Activated T-helper 9 cell treated with anti-CD3 and anti-CD28 coated beads, Interleukin-2, amount 50 U/mL, for 16 hours (primary cell): ENCODE measurements around the gene KCNQ1OT1.

ENCODE experiments used
- DNase-seq: peaks from one replicate; pipeline ENCODE4 v3.0.0-alpha.2; 2020; ENCODE audit warnings: low read depth

KCNQ1OT1 gene

DNA sequence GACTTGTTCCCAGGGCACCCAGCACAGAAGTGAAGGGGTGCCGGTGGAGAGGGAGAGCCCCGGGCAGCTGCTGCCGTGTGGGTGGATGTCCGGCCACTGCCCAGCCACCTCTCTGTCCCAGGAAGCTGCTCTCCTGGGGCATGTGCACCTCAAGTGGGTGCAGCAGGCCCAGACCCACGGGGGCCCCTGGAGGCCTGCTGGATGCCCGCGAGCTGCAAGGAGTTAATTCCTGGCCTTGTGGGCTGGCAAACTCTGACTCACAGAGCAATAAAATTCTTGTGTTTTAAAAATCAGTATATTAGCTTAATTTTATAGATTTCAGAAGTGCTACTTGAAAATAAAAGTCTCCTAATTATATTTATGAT is 37.4 kb upstream of the KCNQ1OT1 start:
- DNase-seq = no peak

DNA sequence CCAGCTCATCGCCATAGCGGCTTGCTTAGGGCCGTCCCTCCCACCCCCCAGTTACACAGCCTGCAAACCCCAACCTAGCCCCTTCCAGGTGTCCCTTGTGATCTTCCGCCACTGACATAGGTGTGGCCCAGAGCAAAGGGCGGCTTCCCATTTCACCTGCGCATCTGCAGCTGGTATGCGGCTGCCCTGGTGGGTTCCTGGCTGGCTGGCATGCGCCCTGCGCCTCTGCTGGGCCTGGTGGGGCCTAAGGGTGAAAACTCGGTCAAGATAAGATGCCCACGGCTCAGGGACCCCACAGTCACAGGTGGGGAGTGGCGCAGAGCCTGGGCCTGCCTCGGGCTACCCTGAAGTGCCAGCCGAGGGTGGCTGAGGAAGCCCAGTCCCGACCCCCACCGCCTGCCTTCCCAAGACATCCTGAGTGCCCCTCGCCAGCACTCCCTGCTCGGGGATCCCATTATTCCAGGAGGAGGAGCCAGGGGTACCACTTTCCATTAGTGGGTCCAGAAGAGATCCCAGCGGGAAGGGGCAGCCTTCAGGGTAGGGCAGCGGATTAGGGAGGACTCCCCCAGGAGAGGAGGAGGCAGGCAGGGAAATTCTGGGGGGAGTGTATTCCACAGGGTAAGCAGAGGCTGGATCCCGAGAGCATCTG is 36.9 kb upstream of the KCNQ1OT1 start:
- DNase-seq = no peak

DNA sequence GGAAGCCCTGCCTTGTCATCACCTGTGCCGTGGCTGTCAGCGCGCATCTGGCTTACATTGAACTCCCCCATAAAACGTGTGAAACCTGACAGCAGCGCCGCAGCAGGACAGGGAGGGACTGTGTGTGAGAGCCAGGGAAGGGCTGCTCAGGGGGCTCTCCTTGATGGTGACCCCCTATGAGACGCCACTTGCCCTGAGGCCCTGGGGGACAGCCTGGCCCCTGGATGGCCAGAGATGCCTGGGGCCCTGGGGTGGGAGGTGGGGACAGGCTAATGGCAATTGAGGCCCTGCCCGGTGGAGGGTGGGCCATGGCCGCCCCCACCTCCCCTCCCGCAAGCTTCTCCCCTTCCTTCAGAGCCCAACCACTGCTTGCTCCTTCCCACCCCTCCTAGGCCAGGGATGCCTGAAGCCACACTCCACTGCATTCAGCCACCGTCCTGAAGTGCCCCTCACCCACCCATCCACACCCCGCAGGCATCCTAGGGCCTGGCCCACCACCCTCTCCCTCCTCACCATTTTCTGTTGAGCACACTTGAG is 35.3 kb upstream of the KCNQ1OT1 start:
- DNase-seq = no peak

DNA sequence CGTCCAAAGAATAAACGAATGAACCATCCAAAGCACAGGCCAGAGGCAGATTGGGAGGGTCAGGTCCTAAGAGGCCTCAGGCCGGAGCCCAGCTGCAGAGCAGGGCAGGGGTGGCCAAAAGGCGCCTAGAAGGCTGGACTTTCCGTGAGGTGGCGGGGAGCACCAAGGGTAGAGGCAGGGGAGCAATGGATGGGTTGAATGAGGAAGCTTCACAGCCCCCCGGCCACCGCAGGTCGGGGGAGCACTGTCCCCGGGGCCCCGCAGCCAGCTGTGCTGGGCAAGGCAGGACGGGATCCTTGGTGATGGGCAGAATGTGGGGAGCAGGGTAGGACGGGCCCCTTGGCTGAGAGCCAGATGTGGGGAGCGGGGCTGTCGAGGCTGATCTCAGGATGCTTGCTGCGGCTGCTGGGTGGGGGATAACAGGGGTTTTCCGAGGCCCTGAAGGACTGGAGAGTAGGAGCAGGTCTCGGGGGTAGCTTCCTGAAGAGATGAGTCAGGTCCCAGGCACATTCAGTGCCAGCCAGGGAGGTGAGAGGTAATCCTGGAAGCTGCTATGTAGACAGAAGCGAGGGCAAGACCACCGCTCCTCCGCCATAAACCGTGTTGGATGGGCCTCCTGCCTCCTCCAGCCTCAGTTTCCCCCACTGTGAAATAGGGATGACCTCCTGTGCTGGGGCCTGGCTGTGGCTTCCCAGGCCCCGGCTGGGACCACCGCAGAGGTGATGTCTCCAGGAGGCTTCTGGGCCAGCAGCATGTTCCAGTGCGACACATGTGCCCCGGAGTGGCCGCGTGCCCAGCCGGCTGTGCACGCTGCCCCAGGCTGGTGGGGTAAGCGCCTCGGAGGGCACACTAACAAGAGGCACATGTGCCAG is 34.6 kb upstream of the KCNQ1OT1 start:
- no peak for DNase-seq

DNA sequence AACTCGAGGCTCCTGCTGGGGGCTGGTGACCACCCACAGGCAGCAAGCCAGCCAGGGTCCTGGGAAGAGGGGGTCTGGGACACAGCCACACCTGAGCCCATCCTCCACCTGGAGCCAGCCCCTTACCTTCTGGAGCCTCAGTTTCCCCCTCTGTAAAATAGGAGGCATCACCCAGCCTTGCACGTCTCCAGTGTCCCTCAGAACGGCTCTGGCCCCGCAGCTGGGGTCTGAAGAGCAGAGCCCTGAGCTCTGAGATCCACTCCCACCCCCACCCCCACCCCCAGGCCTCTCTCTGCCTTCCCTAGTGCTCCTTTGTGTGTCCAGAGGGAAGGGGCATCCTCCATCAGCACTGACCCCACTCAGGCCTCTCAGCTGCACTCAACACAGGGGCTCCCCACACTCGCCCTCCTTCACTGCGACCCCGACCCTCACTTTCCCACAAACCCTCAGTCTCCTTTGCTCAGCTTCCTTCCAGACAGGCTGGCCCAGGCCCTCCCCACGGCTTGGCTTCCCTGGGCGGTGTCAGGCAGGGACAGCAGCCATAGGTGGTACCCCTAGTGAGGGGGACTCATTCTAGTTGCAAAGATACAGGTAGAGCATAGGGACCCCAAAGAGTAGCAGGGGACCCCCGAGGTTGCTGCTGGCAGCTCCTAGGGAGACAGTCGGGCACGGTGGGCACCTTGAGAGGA is 33.3 kb upstream of the KCNQ1OT1 start:
- DNase-seq = no peak

DNA sequence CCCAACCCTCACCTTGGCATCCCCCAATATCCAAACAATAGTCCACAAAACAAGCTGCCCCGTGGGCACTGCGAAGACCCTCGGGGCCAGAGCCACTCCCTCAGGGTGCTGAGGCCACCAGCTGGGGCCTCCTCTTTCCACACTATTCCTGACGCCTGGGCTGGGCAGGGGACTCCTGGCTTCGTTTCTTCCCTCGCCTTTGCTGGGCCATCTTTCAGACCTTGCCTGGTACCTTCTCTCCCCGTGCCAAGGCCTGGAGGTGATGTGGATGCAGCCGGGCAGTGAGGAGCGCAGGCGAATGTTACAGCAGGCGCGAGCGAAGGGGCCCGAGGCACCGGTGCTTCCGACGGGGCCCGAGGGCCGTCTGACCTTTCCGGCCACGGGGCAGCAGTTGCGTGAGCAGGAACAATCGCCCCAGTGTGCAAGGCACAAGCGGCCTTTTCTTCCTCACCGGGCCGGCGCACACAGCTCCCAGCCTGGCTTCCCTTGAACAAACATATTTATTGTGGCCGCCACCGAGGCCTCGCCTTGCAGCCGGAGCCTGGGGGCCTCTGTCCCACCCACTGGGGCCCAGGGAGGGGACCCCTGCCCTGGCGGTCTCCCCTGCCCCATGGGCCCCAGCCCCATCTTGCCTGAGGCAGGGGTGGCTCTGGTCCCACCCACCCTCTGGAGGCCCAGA is 32.6 kb upstream of the KCNQ1OT1 start:
- DNase-seq = no peak

DNA sequence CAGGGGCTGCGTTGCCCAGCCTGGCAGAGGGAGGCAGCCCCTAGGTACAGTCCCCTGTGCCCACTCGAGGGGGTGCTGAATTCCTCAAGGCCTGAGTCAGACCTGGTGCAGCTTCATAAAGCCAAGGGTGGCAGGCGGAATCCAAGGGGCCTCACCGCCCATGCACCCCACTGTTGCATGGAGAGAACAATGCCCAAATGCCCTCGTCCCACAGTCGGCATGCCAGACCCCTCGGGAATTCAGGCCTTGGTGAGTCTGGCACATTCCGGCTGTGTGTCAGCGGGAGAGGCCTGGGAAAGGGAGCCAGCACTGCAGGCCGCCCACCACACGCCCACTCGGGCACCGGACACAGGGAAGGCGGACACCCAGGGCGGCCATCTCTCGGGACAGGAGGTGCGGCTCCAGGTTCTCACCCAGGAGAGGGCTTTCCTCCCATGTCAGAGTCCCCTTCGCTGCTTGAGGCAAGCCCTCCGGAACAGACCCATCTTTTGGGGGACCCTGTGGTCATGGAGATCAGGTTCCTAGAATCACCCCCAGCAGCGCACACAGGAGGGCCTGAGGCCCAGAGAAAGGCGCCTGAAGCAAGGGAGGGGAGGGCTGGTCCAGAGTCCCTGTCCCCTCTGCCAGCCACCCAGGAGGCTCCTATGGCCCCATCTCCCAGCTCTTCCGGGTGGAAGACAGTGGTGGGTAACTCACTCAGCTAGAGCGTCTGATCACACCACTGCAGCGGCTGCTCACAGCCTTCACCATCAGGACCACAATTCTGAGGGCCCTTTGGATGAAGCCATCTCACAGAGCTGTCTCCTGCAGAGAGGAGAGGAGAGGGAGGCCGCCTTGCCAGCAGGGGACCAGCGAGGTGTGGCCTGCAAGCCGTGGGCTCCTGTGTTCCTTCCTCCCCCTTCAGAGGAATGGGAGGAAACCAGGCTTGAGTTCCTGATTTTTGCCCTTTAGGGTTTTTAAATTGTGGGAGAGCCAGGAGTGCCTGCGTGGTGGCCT is 31.6 kb upstream of the KCNQ1OT1 start:
- DNase-seq = no peak

DNA sequence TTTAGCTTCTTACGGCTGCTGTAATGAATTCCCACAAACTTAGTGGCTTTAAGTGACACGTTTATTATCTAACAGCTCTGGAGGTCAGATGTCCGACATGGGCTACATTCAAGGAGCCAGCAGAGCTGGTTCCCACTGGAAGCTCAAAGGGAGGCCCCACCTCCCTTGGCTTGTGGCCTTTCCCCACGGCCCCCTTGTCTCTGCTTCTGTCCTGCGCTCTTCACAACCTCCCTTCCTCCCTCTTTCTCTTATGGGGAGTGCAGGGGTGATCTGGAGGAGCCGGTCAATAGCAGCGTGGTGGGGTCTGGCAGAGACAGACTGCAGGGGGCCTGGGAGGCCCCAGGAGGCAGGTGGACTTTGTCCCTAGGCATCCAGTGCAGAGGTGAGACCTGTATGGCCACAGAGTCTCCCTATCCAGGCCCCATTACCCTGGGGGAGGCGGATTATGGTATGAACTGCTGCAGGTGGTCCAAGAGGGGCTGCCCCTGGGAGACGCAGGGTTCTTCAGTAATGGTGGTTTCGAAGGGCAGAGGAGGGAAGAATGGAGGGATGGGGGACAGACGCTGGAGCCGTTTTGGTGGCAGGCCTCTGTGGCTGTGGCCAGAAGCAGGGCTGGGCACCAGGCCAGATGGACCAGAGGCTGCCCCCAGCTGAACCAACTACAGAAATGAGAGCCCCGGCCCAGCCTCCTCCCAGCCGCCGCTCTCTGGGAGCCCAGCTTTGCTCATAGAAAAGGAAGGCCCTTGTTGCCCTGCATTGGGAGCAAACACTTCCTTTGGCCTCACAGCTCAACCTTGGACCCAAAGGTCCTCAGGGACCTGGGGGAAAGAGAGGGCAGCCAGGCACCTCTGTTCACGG is 30.7 kb upstream of the KCNQ1OT1 start:
- DNase-seq = no peak

DNA sequence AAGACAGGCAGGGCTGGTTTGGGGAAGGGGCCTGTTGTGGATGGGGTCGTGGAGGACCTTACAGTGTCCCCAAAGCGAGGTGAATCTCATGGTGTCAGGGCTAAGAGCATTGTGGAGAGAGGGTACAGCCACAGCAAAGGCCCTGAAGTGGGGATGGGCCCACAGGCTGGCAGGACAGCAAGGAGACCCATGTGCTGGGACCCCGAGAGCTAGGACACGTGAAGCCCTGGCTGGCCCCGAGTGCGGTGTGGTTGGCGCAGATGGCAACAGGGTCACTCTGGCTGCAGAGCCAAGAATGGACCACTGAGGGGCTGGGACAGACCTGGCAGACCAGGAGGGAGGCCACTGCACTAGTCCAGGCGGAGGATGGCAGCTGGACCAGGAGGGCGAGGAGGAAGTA is 30.0 kb upstream of the KCNQ1OT1 start:
- no peak for DNase-seq

DNA sequence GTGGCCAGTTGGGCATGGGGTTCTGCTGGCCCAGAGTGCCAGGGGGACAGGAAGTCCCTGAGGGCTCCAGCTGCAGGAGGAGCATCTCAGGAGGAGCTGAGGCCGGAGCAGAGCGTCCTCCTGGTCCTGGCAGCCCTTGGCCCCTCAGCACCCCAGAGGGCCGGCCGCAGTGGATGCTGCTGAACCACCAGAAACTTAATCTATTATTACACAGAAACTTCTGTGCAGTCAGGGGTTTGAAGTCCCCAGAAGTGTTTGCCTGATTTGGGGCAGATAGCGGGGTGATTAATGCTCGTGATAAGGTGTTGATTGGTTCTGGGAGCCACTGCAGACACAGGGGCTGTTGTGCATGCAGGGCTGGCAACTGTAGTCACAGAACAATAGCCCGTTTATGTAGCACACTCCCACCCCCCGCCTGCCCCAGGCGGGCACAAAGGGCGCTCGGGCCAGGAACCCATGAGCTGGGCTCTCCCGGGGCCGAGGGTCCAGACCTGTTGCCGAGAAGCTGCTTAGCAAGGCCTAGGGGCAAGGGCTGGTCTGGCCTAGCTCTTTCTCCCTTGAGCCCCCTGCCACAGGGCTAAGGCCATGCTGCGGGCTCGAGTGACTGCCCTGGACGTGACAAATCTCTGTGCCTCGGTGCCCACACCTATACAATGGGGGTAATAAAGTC is 29.0 kb upstream of the KCNQ1OT1 start:
- DNase-seq = no peak

DNA sequence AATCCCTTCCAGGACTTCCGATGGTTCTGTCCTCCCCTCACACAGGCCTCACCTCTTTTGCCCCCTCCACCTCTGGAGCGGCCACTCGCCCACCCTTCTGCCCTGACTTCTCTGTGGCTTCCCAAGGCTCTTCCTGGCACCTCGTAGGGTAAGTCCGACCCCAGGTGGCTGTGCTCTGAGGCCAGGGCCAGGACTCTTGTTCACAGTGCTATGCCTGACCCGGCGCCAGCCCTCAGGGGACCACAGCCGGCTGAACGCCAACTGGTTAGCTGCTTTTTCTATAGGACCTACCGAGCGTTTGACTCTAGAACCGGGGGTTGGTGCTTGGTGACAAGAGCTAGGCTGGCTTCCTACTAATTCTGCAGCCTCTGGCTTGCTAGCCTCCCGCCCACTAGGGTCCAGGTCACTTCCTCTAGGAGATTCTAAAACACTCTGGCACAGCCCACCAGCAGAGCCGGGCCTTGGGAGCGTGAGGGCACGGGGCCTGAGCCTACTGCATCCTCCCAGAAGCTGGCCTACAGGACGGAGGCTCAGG is 28.4 kb upstream of the KCNQ1OT1 start:
- DNase-seq = no peak

DNA sequence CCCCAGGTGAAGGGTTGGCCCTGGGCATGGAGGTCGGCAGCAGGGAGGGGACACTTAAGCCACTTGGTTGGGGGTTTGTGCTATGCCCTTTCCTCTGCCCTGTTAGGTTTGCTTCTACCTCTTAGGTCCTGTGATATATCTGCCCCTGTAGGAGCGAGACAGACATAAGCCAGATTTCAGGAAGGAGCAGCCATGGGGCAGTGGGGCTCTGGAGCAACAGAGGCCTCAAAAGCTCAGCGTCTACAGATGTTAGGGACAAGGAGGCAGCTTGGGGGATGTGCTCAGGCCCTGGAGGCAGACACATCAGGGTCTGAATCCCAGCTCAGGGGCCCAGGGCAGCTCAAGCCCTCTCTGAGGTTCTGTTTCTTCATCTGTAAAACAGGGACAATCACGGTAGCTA is 27.2 kb upstream of the KCNQ1OT1 start:
- no peak for DNase-seq

DNA sequence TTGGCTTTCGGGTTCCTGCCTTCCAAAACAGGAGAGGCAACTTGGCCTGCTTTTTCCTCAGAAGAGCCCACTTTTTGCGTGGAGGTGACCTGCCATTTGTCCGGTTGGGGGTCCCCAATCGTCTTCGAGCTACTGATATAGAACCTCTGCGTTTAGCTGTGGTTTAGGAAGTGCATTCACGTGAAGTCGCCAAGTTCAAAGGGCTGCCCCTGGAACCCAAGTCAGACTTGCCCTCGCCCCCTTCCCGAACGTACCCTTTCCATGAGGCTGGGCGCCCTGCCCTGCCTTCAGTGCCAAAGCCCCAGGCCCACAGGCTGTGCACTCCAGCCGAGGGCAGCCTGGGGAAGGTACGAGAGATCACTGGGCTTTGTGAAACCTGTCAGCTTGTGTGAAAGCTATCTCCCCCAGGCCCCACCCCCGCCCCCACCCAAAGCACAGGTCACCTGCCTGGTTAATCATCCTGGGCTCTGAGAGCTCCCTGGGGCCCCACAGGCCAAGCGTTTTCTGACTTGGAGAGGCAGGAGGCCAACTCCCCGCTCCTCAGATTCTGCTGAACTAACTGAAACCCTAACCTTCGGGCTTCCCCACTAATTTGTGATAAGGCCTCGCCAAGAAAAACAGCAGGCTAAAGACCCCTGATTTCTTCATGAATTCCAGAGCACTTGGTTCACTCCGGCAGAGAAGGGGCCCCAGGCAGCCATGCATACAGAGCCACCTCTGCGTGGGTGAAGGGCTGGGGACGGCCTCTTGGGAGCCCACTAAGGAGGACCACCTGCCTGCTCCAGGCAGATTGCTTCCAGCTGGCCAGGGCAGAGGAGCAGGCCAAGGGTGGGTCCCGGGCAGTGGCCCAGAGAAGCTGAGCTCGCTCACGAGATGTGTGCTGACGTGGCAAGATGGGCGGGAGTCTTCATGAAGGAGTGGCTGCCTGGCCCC is 25.8 kb upstream of the KCNQ1OT1 start:
- no peak for DNase-seq

DNA sequence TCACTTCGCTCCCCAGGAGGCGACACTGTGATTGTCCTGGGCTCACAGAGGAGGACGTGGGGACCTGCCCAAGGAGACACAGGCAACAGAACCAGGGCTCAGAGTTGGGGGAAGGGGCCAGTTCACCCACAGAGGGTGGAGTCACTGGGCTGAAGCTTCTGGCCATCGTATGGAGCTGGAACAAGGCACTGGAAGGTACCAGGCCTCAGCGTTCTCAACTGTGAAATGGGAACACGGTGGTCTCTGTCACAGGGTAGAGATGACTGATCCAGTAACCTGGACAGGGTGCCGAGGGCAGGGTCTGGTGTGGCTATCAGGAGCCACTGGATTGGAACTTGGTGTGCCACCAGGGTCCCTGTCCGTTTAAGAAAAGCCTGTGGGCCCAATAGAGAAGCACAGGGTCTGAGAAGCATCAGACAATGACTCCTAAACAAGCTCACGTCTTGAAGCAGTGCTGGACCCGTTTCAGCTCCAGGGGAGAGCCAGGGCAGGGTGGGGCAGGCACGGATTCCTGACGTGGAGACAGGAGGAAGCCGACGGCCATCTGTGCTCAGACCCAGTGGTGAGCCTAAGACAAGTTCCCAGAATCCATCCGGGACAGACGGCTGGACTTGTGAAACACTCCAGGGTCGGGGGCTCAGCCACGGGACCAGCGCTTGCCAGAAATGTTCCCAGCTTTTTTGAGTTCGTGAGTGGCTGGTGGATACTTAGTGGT is 25.0 kb upstream of the KCNQ1OT1 start:
- DNase-seq = no peak

DNA sequence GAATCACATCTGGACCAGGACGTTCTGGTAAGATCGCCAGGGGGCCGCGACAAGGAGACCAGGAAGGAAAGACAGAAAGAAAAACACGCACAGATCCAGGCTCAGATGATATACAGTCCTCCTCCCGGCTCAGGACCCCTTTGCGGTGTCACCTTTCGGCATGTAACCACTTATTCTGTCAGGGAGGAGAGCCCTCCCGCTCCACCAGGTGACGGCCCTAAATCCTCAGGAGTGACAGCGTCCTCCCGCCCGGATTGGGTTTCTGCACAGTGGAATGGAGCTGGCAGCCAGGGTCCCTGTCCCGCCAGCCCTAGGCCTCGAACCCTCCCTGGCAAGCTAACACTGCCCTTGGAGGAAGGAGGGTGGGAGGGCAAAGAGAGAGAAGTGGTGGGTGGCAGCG is 24.3 kb upstream of the KCNQ1OT1 start:
- DNase-seq = no peak

DNA sequence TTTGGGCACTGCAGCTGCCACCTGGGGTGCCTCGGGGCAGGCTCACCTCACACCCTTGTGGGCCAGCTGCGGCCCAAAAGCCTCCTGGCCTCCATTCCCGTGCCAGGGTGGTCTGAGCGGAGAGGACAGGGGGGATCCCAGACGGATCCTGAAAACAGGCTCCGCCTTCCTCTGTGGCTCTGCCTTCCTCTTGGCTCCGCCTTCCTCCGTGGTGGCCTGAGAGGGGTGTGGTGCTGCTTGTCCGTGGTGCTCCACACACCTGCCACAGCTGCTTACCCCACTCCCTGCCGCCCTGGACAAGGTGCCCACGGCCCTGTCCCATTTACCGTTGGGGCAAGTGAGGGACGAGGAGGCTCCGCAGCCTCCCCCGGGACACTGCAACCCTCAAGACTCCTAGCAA is 23.2 kb upstream of the KCNQ1OT1 start:
- no peak for DNase-seq

DNA sequence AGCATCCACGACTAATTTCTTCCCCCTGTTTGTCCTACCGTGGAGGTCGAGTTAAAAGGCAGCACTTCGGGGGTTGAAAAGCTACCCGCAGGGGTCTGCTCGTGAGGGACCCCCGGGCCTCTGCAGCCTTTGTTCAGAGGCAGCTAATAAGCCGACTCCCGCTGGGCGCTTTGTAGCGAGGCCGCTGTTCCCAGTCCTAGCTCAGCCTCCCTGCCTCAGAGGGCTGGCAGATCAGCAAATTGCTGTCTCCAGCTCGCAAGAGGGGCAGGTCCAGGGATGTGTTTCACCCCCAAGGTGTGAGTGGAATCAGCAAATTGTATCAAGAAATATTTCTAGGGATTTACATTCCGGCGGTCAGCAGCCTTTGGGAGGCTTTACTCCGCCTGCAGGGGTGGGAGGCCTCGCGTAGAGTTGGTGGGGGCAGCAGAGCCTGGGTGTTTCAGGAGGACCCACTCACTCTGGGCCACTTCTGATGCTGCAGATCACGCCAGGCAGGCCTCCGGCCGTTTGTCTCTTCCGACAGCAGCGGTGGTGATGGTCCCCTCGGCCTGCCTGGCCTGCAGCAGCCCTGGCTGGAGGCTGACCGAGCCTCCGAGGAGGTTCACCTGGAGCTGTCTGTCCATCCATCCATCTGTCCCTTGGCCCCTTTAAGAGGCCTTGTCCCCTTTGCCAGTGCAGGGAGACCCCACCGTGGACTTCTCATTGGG is 21.6 kb upstream of the KCNQ1OT1 start:
- no peak for DNase-seq
